GM12891 (cell line): ENCODE results near the gene PEPD.

Experiments
- DNase-seq: peaks from one replicate; pipeline ENCODE4 v3.0.0; 2011; ENCODE audit warnings: low spot score; ENCODE audit not compliant: insufficient read length
- FAIRE-seq: peaks from 2 replicates; lab custom pipeline; 2011; peaks lifted over from hg19 to GRCh38; lab: Jason Lieb, UNC
- PAX5 ChIP-seq: IDR thresholded peaks from 2 replicates; pipeline ENCODE4 v1.6.1; 2011; ENCODE audit warnings: low read length, moderate library complexity, mild to moderate bottlenecking; ENCODE audit not compliant: insufficient read depth, severe bottlenecking
- POLR2A ChIP-seq: IDR thresholded peaks from 2 replicates; pipeline ENCODE4 v1.6.1; 2011; ENCODE audit warnings: low read depth, low read length, control low read depth
- POLR2AphosphoS5 ChIP-seq: IDR thresholded peaks from 2 replicates; pipeline ENCODE4 v1.6.1; 2011; ENCODE audit warnings: low read depth, low read length, control low read depth
- POU2F2 ChIP-seq: IDR thresholded peaks from 2 replicates; pipeline ENCODE4 v1.6.1; 2011; ENCODE audit warnings: low read depth, mild to moderate bottlenecking, control low read depth, low read length, moderate library complexity
- SPI1 ChIP-seq: IDR thresholded peaks from 2 replicates; pipeline ENCODE4 v1.6.1; 2011; ENCODE audit warnings: low read depth, low read length, control low read depth
- TAF1 ChIP-seq: IDR thresholded peaks from 2 replicates; pipeline ENCODE4 v1.6.1; 2011; ENCODE audit warnings: low read depth, low read length, control low read depth

Gene PEPD

DNA sequence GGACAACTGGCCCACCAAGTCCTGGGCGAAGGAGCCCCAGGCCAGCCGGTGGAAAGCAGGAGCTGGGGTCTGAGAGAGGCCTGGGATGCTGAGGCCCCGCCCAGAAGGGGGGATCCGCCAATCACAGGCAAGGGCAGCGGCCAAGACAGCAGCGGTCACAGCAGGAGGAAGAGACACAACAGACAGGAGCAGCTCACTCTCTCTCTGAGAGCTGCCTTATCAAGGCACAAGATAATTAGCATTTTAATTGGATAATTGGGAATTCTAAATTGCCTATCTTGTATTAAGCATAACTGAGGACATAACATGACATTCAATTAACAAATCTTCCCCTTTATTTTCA lies 101.8 kb downstream of the PEPD start:
- TF ChIP-seq TAF1, result no peak
- TF ChIP-seq POLR2AphosphoS5, result no peak
- no peak for TF ChIP-seq PAX5
- no peak for TF ChIP-seq POU2F2
- no peak for TF ChIP-seq POLR2A
- no peak for TF ChIP-seq SPI1
- FAIRE-seq (no peak), DNase-seq (no peak)

DNA sequence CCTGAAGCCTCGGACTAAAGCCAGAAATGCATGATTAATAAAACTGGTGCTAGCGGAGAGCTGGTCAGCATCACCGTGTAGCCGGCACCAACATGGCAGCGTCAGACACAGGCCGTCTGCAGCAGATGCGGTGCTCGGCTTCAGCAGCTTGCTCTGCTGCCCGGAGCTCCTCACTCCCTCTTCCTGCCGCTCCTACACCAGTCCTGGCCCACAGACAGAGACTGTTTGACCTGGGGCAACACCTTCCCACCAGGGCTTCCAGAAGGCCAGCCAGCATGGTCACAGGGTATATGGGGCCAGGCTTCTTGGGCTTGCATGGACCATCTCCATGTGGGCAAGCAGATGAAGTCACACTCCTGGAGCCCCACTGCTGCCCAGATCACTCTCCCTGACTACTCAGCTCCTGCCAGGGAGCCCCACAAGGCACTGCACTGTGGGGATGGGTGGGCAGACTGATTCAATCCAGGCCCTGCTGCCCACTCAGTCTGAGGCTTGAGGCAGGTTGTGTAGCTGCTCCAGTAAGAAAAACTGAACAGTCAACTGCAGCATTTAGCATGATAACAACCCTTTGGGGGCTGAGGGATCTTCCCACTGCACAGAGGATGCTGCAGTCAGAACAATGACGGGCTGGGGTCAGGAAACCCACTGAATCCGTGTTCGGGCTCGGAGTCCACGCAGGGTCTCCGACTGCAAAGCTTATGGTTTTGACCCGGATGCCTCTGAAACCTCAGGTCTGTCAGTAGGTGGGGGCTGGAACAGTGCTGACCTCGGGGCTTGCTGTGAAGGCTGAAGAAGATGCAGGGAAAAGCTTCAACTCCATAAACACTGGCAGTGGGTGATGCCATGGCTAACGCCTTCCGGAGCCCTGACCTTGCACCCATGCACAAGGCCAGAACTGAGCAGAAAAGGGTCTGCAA lies 102.5 kb downstream of the PEPD start:
- no peak for DNase-seq
- TF ChIP-seq TAF1, result no peak
- TF ChIP-seq POLR2AphosphoS5, result no peak
- TF ChIP-seq PAX5, result no peak
- no peak for TF ChIP-seq POLR2A
- no peak for TF ChIP-seq POU2F2
- no peak for TF ChIP-seq SPI1
- no peak for FAIRE-seq

DNA sequence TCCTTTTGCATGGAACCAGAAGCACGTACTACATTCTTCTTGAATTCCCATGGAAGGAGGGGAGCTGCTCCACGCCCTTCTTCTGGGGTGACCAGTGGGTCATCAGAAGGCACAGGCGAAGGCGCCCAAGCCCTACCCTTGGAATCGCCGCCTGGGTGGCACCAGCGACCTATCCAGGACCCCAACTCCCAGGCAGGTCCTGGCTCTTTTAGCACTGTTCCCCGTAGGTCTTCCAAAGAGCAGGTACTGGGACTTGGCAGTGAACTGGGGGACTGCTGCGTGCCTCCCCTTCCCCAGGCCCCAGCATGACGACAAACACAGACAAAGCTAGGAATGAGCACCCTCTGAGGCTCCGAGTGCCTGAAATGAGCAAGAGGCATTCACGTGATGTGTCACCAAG lies 103.1 kb downstream of the PEPD start:
- no peak for DNase-seq

DNA sequence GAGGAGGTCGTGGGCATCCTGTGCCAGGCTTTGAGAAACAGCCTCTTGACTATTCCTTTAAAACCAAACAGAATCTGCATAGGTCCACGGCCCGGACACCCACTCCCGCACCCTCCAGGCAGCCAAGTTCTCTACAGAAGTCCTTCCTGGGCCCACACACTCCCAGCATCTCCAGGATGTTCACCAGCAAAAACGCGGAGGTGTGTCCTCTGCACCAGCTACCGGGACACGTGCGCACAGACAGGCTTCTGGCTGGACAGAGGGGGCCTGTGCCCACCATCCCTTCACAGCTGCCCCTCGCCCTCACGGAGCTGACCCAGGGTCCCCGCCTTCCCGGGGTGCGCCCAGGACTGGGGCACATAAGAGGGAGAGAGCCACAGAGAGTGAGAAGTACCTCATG lies 103.8 kb downstream of the PEPD start:
- FAIRE-seq (no peak), DNase-seq (no peak)
- TF ChIP-seq PAX5, result no peak
- TF ChIP-seq SPI1, result no peak
- TF ChIP-seq POLR2AphosphoS5, result no peak
- TF ChIP-seq POLR2A, result no peak
- no peak for TF ChIP-seq TAF1
- no peak for TF ChIP-seq POU2F2

More for the DNA sequence above, 103.1 kb downstream of the PEPD start:
- no peak for TF ChIP-seq POLR2AphosphoS5
- no peak for TF ChIP-seq SPI1
- TF ChIP-seq TAF1, result no peak
- no peak for TF ChIP-seq POU2F2
- no peak for TF ChIP-seq POLR2A
- no peak for TF ChIP-seq PAX5
- FAIRE-seq, result no peak

DNA sequence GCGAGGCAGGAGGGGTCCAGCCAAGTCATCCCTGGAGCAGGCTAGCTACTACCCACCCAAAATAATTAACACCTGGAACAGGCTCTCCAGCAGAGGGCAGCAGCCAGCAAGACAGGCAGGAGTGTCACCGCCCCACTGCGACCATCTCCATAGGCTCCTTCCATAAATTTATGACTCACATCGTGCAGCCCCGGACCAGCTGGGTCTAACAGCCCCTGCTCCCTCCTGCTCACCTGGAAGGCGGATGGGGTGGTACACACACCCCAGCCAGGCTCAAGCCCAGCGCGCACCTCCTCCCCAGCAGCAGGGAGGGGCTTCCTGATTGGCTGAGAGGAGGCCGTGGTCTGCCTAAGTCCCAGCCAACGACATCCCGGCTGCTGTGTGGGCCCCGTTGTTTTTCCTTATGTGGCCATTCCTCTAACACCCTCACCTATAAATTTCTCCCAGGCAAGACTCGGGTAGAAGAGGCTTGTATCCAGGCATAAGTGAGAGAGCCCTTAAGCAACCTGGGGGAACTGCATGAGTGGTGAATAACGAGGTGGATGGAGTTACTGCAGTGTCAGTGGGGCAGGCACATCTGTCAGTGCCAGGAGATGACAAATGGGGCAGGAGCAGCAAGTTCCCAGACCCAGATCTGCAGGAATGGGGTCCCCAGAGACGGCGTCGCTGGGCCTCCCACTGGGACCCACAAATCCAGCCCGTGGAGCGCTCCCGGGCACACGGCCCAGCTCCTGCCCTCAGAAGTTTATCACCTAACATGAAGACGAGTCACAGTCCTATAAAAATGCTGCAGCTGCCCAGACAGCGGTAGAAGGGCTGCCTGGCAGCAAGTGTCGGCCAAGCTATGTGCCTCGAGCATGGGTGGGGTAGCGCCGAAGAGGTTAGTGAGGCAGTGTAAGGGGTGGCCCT lies 105.0 kb downstream of the PEPD start:
- peak; percentile 84 for FAIRE-seq
- TF ChIP-seq SPI1, result no peak
- TF ChIP-seq PAX5, result no peak
- no peak for TF ChIP-seq POLR2A
- no peak for TF ChIP-seq POU2F2
- TF ChIP-seq POLR2AphosphoS5, result no peak
- no peak for TF ChIP-seq TAF1

DNA sequence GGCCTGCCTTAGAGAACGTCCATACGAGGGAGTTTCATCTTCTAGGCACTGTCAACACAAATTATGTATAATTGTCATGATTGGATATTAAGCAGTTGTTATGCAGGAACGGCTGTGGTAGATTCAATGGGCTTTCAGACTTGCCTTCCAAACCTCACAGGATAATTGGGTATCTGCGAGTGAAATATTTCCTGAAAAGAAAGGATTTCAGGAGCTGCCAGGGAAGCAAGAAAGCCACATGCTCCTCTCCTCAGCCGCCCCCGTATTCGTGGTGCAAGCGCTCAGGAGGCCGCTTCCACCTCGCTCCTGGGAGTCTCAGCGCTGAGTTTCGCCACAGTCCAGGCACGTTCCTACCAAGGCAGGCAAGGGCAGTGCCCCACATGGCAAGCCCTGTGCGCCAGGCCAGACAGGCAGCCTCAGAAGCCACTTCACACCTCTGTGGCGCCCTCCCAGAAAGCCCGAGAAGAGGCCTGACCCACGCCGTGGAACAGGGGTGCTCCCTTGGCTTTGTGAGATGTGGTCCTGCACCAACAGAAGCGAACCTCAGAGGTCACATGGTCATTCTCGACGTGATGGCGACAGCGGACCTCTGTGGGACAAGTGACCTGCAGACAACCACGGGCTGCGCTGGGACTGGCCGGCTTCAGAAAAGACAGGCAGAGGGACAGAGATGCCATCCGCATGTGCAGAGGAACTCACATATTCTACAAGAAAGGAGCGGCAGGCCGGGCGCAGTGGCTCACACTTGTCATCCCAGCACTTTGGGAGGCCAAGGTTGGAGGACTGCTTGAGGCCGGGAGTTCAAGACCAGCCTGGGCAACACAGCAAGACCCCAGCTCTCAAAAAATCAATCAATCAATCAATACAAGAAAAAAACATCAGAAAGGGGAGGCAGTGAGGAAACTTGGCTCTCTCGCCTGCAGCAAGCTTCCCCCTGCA lies 106.7 kb downstream of the PEPD start:
- TF ChIP-seq POLR2AphosphoS5 (no peak), PAX5 (no peak), SPI1 (no peak), POU2F2 (no peak), TAF1 (no peak), POLR2A (no peak)
- DNase-seq (no peak), FAIRE-seq (no peak)

More for the DNA sequence above, 105.0 kb downstream of the PEPD start:
- peak; percentile 92 for DNase-seq

DNA sequence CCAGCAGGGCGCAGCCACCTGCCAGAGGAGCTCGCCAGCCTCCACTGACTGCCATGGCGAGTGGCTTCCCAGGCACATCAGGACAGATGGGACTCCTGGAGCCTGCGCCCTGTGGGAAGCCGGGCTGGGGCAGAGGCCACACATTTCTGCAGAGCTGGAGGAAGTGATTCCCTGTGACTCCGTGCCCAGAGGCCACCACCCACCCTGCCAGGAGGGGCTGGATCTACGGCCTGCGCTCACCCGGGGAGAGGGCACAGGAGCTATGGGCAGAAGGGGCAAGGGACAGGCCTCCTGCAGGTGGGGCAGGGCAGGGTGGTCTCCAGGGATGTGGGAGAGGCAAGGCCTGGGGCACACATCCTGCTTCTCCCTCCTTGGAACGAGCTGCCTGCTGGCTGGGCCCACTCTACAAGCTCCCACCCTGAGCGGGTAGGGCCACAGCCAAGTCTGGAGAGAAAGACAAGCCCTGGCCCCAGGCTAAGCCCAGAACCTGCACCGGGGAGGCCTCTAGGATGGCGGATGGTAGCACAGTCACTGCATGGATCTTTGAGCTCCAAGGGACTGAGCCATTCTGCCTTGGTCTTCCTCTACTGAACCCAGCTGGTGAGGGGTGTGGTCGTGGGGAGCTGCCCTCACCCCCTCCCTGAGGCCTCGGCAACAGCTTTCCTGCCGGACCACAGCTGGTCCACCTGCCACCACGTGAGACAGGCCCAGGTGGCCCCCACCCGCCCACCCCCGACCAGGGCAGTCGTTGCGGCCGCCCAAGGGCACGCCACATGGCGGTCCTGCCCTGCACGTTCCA lies 107.5 kb downstream of the PEPD start:
- FAIRE-seq (no peak), DNase-seq (no peak)
- TF ChIP-seq PAX5 (no peak), POU2F2 (no peak), POLR2AphosphoS5 (no peak), POLR2A (no peak), TAF1 (no peak), SPI1 (no peak)

DNA sequence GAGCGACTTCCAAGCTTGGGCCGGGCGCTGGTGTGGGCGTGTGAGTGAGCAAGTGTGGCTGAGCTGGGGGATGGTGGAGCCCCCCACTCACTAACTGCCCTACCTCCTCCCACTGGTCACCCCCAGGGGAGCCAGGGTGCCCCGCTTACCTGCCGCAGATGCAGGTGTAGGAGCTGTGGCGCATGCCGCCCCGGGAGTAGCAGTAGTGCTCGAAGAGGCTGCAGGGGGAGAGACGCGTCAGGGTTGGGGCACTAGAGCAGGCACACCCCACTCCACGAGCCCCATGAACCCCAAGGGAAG lies 108.2 kb downstream of the PEPD start:
- no peak for DNase-seq
- no peak for TF ChIP-seq TAF1
- no peak for TF ChIP-seq POLR2AphosphoS5
- TF ChIP-seq POLR2A, result no peak
- no peak for TF ChIP-seq SPI1
- TF ChIP-seq POU2F2, result no peak
- TF ChIP-seq PAX5, result no peak
- no peak for FAIRE-seq
